Stomach (tissue), 4 donors: Measurements from ENCODE around the gene MAGI2.

ENCODE experiments used
- EP300 ChIP-seq: sonication (generic); formaldehyde crosslinking; IDR thresholded peaks from one replicate; pipeline ENCODE4 v1.6.1; 2017; ENCODE audit warnings: antibody characterized with exemption
- POLR2A ChIP-seq, 4 donors: fragments of 450-650 bp; IDR thresholded peaks; one replicate each; pipeline ENCODE4 v1.6.1; 2016; ENCODE audit warnings: antibody characterized with exemption in 4 of 4, control low read depth in 2 of 4, mild to moderate bottlenecking in 1 of 4, moderate library complexity in 1 of 4
- TF ChIP-seq, protein P1 (sequence below), 7 experiments: fragments of 450-650 bp in 4 of 7; fragments of 200-600 bp in 3 of 7; sonication (generic) in 3 of 7; IDR thresholded peaks; one replicate each; pipeline ENCODE4 v1.5.1; 2016 to 2019; ENCODE audit warnings: antibody characterized with exemption in 7 of 7, control low read depth in 2 of 7, mild to moderate bottlenecking in 1 of 7

DNA sequence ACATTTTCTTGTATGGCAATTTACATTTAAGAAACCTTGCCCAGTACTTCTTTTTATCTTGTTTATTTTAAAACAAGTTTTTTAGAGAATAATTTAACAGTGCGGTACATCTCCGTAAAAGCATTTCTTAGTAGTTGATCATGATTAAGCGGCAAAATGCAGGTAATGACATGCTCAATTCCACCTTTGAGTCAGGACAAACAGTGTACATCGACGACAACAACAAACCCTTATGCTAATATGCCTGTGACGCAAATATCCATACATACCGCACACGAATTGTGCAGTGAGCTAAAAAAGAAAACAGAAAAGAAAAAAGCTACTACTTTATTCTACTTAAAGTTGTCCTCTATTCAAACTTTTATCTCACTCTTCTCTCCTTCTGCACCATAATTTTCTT, 1.9 kb downstream of the MAGI2 start:
- no peak for TF ChIP-seq POLR2A (IDR thresholded peaks at IDR 0.05)
- TF ChIP-seq, protein P1, sequence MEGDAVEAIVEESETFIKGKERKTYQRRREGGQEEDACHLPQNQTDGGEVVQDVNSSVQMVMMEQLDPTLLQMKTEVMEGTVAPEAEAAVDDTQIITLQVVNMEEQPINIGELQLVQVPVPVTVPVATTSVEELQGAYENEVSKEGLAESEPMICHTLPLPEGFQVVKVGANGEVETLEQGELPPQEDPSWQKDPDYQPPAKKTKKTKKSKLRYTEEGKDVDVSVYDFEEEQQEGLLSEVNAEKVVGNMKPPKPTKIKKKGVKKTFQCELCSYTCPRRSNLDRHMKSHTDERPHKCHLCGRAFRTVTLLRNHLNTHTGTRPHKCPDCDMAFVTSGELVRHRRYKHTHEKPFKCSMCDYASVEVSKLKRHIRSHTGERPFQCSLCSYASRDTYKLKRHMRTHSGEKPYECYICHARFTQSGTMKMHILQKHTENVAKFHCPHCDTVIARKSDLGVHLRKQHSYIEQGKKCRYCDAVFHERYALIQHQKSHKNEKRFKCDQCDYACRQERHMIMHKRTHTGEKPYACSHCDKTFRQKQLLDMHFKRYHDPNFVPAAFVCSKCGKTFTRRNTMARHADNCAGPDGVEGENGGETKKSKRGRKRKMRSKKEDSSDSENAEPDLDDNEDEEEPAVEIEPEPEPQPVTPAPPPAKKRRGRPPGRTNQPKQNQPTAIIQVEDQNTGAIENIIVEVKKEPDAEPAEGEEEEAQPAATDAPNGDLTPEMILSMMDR (IDR thresholded peaks at IDR 0.05) = no peak
- TF ChIP-seq EP300 = no peak
